GDM1 (cell line): ENCODE data around the gene SUPT3H.

ENCODE experiments used
- DNase-seq: peaks from one replicate; lab custom pipeline; 2025; lab: John Stamatoyannopoulos, UW

The SUPT3H gene

DNA sequence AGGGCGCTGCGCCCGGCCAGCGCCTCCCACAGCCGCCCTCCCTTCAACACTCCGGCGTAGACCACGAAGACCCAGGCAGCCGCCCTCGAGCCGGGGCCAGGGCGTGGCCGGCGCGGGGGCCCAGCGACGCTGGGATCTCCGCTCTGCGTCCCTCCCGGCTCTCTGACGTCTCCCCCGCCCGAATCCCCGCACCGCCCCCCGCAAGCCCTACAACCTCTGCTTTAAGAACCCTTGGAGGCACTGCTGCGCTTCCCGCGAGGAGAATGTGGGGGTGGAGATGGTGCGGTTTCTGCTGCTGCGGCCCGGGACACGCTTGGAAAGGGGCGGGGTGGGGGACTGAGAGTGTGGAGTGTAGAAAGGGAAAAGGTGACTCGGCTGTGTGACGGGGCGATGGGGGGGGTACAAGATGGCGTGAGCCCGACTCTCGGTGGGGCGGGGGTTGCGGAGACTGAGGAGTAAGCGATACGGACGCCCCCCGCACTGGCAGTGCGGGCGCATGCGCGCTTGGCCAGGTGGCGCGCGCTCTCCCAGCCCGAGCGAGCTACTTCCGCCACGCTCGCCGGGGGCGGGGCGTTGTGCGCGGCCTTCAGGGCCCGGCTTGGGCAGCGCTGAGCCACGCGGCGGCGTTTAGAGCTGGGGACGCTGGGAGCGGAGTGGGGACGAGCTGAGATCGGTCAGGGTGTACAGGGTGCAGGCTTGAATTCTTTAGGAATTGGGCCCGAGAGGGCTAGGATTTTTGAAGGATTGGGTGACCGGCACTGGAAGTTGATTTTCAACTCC, at the start of gene SUPT3H:
Gene SUPT3H, minus strand, starts transcription at position 381 of the 780 bp plus-strand sequence.
- DNase-seq, result peak; percentile 97

DNA sequence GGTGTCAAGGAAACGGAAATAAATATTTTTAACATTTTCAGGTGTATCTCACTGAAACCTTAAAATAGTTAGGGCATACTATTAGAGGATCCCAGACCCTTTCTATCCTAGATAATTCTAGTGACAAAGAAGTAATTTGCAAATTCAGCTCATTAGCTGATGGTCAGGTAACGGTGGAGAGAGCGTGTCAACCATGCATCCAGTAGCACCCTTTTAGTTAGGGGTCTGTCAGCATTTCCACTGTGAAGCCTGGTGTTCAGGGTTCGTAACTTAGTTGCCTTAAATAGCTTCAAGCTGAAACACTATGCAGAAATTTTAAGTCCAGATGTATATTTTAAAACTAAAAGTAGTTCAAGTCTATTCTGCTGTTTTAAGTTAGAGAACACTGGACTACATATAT, 48.5 kb upstream of the SUPT3H start:
- DNase-seq, result no peak

GRCh38 chr6:45424451-45424861, 46.7 kb upstream of the SUPT3H start:
- no peak for DNase-seq

DNA sequence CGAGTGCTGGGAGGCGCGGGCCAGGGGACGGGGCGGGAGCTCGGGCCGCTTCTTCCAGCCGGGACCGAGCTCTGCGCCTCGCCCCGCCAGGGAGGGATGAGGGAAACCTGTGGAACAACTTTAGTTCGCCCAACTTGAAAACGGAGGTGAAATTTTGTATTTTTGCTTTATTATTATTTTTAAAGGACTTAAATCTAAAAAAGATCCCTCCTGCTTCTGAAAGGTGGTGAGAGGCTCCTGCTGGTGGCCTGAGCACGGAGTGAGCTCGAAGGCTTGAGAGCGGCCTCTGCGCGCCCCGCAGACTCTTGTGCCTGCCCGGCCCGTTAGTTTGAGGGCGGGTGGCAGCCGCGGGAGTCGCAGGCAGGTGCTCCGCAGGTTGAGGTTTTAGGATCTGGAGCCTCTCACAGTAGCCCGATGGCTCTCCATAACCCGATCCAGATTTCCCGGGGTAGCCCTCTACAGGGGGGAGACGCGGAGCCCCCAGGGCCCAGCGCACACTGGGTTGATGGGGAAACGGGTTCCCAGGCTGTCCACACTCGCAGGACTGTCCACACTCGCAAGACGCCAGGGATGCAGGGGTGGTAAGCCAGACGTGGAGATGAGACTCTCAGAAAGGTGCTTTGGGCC, 46.2 kb upstream of the SUPT3H start:
- no peak for DNase-seq

- no peak for DNase-seq
These were observed 45.5 kb upstream of the SUPT3H start for GRCh38 chr6:45423111-45423823.

DNA sequence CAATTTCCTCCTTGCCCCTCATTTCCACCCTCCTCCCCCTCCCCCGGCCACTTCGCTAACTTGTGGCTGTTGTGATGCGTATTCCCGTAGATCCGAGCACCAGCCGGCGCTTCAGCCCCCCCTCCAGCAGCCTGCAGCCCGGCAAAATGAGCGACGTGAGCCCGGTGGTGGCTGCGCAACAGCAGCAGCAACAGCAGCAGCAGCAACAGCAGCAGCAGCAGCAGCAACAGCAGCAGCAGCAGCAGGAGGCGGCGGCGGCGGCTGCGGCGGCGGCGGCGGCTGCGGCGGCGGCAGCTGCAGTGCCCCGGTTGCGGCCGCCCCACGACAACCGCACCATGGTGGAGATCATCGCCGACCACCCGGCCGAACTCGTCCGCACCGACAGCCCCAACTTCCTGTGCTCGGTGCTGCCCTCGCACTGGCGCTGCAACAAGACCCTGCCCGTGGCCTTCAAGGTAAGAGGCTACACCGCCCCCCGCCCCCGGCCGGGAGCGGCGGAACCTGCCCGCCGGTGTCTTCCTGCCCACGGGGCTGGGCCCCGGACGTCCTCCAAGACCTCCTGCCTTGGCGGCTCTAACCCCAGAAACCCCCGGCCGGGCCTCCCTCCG, 44.9 kb upstream of the SUPT3H start:
- peak; percentile 62 for DNase-seq

GRCh38 chr6:45421709-45422502, 44.2 kb upstream of the SUPT3H start:
- DNase-seq, result peak; percentile 53

DNA sequence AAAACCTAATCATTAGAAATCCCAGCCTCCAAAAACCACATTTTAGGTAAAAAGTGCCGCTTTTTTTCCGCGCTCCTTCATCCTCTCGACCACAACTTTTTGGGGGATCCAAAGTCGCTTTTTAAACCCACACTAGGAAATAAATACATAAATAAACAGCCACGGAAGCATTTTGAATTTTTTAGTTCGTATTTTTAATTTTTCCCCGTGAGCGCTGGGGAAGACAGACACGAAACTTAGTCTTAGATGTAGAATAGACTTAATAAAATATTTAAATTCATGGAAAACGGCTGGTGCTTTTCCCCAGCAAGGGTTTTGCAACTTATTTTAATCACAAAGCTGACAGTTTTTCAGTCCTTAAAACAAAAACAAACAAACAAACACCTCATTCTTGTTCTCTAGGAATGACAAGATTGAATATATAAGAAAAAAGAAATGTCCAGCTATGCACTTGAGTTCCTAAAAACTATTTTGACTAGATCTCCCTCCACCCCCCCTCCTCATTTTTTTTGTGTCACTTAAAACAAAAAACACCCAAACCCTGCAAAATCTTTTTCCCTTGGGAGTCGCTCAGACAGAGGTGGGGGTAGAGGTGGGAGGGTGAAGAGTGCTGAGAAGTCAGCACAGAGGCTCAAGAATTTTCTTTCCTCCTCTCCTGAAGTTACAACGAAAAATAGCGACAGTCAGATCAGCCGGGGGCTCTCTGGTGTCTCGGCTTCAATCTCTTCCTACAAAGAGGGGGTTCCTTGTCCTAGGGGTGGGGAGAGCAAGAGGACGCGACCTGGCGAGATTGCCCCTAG, 43.4 kb upstream of the SUPT3H start:
- DNase-seq, result no peak

GRCh38 chr6:45420083-45420908, 42.6 kb upstream of the SUPT3H start:
- DNase-seq, result no peak

GRCh38 chr6:45419571-45420082, 41.9 kb upstream of the SUPT3H start:
- peak; percentile 50 for DNase-seq

- DNase-seq, result no peak
These were observed 39.7 kb upstream of the SUPT3H start for GRCh38 chr6:45417436-45417835.

DNA sequence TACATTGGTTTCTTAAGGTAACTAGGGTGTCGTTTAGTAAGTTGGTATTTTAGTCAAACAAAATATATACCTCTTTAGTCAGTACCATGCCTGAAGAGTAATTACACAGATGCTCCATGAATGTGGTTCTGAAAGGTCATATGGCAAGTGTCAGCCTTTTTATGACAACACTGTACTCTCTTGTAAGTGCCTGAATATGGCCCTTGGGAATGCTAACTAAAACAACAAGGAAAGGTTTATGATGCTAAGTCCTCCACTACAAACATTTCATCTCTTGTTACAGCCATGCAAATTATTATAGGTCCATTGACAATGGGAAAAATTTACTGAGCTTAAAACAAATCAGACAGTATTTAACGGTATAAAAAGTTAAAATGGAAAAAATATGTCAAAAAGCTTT, 39.0 kb upstream of the SUPT3H start:
- DNase-seq, result no peak

DNA sequence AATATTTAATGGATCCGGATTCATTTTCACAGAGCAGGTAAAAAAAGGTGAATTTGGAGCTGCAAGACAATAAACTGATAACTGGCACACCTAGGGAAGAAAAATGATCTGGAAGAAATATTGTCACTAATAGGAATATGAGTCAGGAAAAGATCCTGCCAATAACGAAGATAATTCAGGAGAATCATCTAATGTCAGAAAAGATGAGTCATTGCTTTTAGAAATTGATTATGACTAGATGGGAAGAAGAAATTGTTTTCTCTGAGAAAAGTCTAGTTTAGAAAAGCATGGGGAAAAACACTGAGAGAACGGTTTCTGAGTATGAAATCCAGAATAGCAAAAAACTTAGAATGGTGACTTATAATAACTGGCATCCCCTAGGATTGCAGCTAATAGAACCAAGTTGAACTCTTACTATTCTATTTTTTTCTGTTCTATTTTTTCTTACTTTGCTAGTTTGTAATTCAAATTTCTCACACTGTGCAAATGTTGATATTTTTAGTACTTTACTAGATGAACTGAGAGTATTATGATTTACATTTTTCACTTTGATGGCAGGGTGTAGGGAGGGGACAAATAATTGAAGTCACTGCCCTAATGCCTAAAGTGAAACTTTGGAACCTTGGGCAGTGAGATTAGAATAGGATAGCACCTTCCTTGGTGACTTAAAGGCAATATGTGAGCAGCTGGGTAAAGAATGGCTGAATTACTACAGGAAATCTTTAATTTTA, 38.2 kb upstream of the SUPT3H start:
- no peak for DNase-seq

DNA sequence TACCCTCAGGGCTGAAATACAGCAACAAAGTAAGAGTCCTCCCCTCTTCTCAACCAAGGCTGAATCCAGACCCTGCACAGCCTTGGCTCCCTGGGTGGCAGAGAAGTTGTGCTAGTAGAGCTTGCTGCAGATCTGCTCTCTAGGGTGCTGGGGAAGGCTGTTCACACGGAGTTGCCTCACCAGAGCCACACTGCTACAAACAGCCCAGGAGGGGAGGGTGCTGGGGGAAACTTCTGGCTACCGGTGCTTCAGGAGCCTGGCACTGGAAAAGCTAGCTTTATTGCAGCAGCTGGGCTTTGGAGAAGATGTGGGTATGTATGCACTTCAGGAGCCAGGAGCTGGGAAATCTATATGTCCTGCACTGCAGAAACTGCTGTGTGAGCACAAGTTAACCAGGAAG, 37.6 kb upstream of the SUPT3H start:
- DNase-seq, result no peak

DNA sequence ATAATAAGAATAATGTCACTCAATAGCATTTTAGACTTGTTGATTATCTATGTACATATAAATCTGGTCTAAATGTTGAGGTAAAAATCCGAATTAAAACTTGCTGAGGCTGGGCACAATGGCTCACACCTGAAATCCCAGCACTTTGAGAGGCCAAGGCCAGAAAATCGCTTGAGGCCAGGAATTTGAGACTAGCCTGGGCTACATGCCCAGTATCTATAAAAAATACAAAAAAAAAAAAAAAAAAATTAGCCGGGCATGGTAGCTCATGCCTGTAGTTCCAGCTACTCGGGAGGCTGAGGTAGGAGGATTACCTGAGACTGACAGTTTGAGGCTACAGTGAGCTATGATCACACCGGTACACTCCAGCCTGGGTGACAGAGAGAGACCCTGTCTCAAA, 34.2 kb upstream of the SUPT3H start:
- no peak for DNase-seq

GRCh38 chr6:45400021-45400420, 22.3 kb upstream of the SUPT3H start:
- DNase-seq, result no peak

GRCh38 chr6:45398075-45398813, 20.5 kb upstream of the SUPT3H start:
- DNase-seq, result no peak

GRCh38 chr6:45394586-45395095, 16.9 kb upstream of the SUPT3H start:
- no peak for DNase-seq
